Thymus (tissue), 14 donors: ENCODE measurements around the gene C11orf42. TPM values are rescaled to one million over a fixed set of nuclear protein-coding genes. Genes with fewer than 3 reads are reported as not detected.

Experiments used
- DNase-seq, 9 donors: peaks; one replicate each; pipeline ENCODE4 v3.0.0-alpha.2; 2013; ENCODE audit warnings: low spot score in 9 of 9, low read depth in 6 of 9, missing footprints in 1 of 9
- H3K27ac ChIP-seq, 2 donors: one replicate each; pipeline ENCODE4 v1.5.1; 2013; ENCODE audit warnings: control low read depth in 1 of 2, low read depth in 1 of 2, low read length in 1 of 2, mild to moderate bottlenecking in 1 of 2, moderate library complexity in 1 of 2
- H3K27me3 ChIP-seq, 2 donors: one replicate each; pipeline ENCODE4 v1.5.1; 2013; ENCODE audit warnings: low read length in 1 of 2; ENCODE audit not compliant: control insufficient read depth in 2 of 2, insufficient read depth in 1 of 2
- H3K36me3 ChIP-seq, 2 donors: one replicate each; pipeline ENCODE4 v1.5.1; 2013; ENCODE audit warnings: low read length in 1 of 2, mild to moderate bottlenecking in 1 of 2, moderate library complexity in 1 of 2; ENCODE audit not compliant: control insufficient read depth in 2 of 2, insufficient read depth in 2 of 2
- H3K4me1 ChIP-seq, 2 donors: one replicate each; pipeline ENCODE4 v1.5.1; 2013; ENCODE audit warnings: low read length in 2 of 2; ENCODE audit not compliant: control insufficient read depth in 2 of 2, insufficient read depth in 2 of 2
- H3K4me3 ChIP-seq, 2 donors: one replicate each; pipeline ENCODE4 v1.5.1; 2013; ENCODE audit warnings: low read length in 2 of 2, control low read depth in 1 of 2, mild to moderate bottlenecking in 1 of 2
- H3K9me3 ChIP-seq, 2 donors: one replicate each; pipeline ENCODE4 v1.5.1; 2013; ENCODE audit warnings: low read length in 1 of 2, mild to moderate bottlenecking in 1 of 2; ENCODE audit not compliant: control insufficient read depth in 2 of 2, insufficient read depth in 1 of 2
- WGBS: extraction: QIAGEN DNeasy Blood & Tissue Kit; methylation state at CpG from one replicate; pipeline ENCODE4 v1.1.7; 2013; 5-methylcytosine and 5-hydroxymethylcytosine counted together
- long read RNA-seq, 10 donors: transcript quantifications; one replicate each; lab custom pipeline, GENCODE V29; 2026
- polyA plus RNA-seq: library from polyadenylated mRNA; stranded (reverse); fragments of 200-250 nt; gene quantifications from one replicate; pipeline ENCODE4 v1.2.3, GENCODE V29; 2013
- total RNA-seq: library from RNA; stranded (reverse); fragments of 120-200 nt; gene quantifications from one replicate; pipeline ENCODE4 v1.2.4, GENCODE V29; 2013
- donor health status: healthy.

C11orf42 gene
- total RNA-seq: not detected
- not detected for polyA plus RNA-seq
- long read RNA-seq, donor 1: 0 reads
- long read RNA-seq, donor 2: 0 reads
- long read RNA-seq, donor 3: 0 reads
- long read RNA-seq, donor 4, partial matches to known transcripts: 7 of 7 reads
- long read RNA-seq, donor 4, other reads (novel, unspliced or antisense): 0 of 7 reads
- long read RNA-seq, donor 5: 0 reads
- long read RNA-seq, donor 6: 0 reads
- long read RNA-seq, donor 7: 0 reads
- long read RNA-seq, donor 8: 0 reads
- long read RNA-seq, donor 9: 0 reads
- long read RNA-seq, donor 10: 0 reads

GRCh38 chr11:6205366-6205765 lies at the start of gene C11orf42:
TSS of gene C11orf42 (plus strand) at chr11:6205557. CDS start at chr11:6205616, 59 bp downstream.
- no peak for DNase-seq
- Histone ChIP-seq H3K4me3 (no peak within 1 kb of the TSS), H3K9me3 (no peaks in the 10 kb centered on the region), H3K4me1 (no peaks in the 10 kb centered on the region), H3K27ac (no peak within 1 kb of the TSS), H3K36me3 (peaks cover 11 to 15% of the 10 kb centered on the region in 2 donors), H3K27me3 (no peaks in the 10 kb centered on the region)
- WGBS: 100% methylated on average over 1 of the region's 1 CpG

- WGBS: 90% methylated on average over 7 of the region's 7 CpGs
- Histone ChIP-seq H3K4me1 (no peaks in the 10 kb centered on the region), H3K27ac (no peak overlapping the region), H3K9me3 (no peaks in the 10 kb centered on the region), H3K36me3 (no peaks in the 10 kb centered on the region), H3K4me3 (no peak overlapping the region), H3K27me3 (no peaks in the 10 kb centered on the region)
- no peak for DNase-seq
Measured at GRCh38 chr11:6156628-6157359, 48.6 kb upstream of the C11orf42 start.

GRCh38 chr11:6170226-6170625 lies 35.1 kb upstream of the C11orf42 start, which contains the start of gene OR52B2:
TSS of gene OR52B2 (minus strand) at chr11:6170326. CDS start at chr11:6170326, 0 bp downstream.
- Histone ChIP-seq H3K27me3 (no peaks in the 10 kb centered on the region), H3K4me3 (no peak within 1 kb of the TSS), H3K4me1 (no peaks in the 10 kb centered on the region), H3K9me3 (no peaks in the 10 kb centered on the region), H3K36me3 (no peaks in the 10 kb centered on the region), H3K27ac (no peak within 1 kb of the TSS)
- 100% methylated on average over 1 of the region's 1 CpG for WGBS
- no peak for DNase-seq

- 76% methylated on average over 2 of the region's 2 CpGs for WGBS
- Histone ChIP-seq H3K36me3 (no peaks in the 10 kb centered on the region), H3K4me3 (no peak overlapping the region), H3K27ac (no peak overlapping the region), H3K9me3 (no peaks in the 10 kb centered on the region), H3K4me1 (no peaks in the 10 kb centered on the region), H3K27me3 (no peaks in the 10 kb centered on the region)
- no peak for DNase-seq
Measured at GRCh38 chr11:6175440-6175839, 29.9 kb upstream of the C11orf42 start.

- Histone ChIP-seq H3K36me3 (no peaks in the 10 kb centered on the region), H3K4me1 (no peaks in the 10 kb centered on the region), H3K27me3 (no peaks in the 10 kb centered on the region), H3K27ac (no peak overlapping the region), H3K9me3 (no peaks in the 10 kb centered on the region), H3K4me3 (no peak overlapping the region)
- DNase-seq: no peak
Measured at GRCh38 chr11:6191742-6192141, 13.6 kb upstream of the C11orf42 start.

GRCh38 chr11:6194065-6194581 lies 11.2 kb upstream of the C11orf42 start:
- Histone ChIP-seq H3K4me3 (no peak overlapping the region), H3K9me3 (no peaks in the 10 kb centered on the region), H3K36me3 (no peaks in the 10 kb centered on the region), H3K27me3 (no peaks in the 10 kb centered on the region), H3K27ac (no peak overlapping the region), H3K4me1 (no peaks in the 10 kb centered on the region)
- DNase-seq: no peak
- WGBS: 89% methylated on average over 1 of the region's 1 CpG

GRCh38 chr11:6196396-6196795 lies 9.0 kb upstream of the C11orf42 start:
- no peaks in the 10 kb centered on the region for H3K27me3 ChIP-seq

GRCh38 chr11:6197466-6198200 lies 7.7 kb upstream of the C11orf42 start:
- no peak overlapping the region for H3K4me3 ChIP-seq
- no peak overlapping the region for H3K27ac ChIP-seq
- 95% methylated on average over 4 of the region's 4 CpGs for WGBS
- no peaks in the 10 kb centered on the region for H3K9me3 ChIP-seq
- H3K36me3 ChIP-seq: no peaks in the 10 kb centered on the region
- no peak for DNase-seq
- H3K27me3 ChIP-seq: no peaks in the 10 kb centered on the region
- H3K4me1 ChIP-seq: no peaks in the 10 kb centered on the region

More at GRCh38 chr11:6196396-6196795, 9.0 kb upstream of the C11orf42 start:
- Histone ChIP-seq H3K9me3 (no peaks in the 10 kb centered on the region), H3K4me1 (no peaks in the 10 kb centered on the region), H3K27ac (no peak overlapping the region), H3K4me3 (no peak overlapping the region), H3K36me3 (no peaks in the 10 kb centered on the region)
- no peak for DNase-seq
- WGBS: 56% methylated on average over 4 of the region's 4 CpGs
